ENCODE measurements around the gene CTR9.
"Not testable (repeated sequence)": the region's sequence is repeated elsewhere in the genome, so short reads cannot be mapped to it uniquely, and the experiment has no call there.

The CTR9 gene

GRCh38 chr11:10822491-10822890, 71.4 kb downstream of the CTR9 start:
- not testable (repeated sequence) for DNase-seq (ENCODE audit: low read depth)

- DNase-seq (ENCODE audit: low read depth): no peak
These were observed 72.1 kb downstream of the CTR9 start for GRCh38 chr11:10823152-10823579.

- no peak for DNase-seq (ENCODE audit: low read depth)
These were observed 73.8 kb downstream of the CTR9 start for GRCh38 chr11:10824888-10825287.

- no peak for DNase-seq (ENCODE audit: low read depth)
These were observed 77.4 kb downstream of the CTR9 start for GRCh38 chr11:10828402-10828801.

- no peak for DNase-seq (ENCODE audit: low read depth)
These were observed 78.1 kb downstream of the CTR9 start for GRCh38 chr11:10829139-10829538.

Data from stimulated activated CD8-positive, alpha-beta memory T cell treated with anti-CD3 and anti-CD28 coated beads, Interleukin-7, amount 100 ng/mL, for 24 hours (primary cell).